K562 (cell line): ENCODE measurements around the gene CNKSR3. TPM values are rescaled to one million over a fixed set of nuclear protein-coding genes. Genes with fewer than 3 reads are reported as not detected.

Source experiments
- ATAC-seq: fragments of 200-7000 bp; cut with Tn5 transposase; 3 replicates; pipeline ENCODE4 v1.9.1; 2020; ENCODE audit warnings: moderate library complexity
- BruUV-seq: library from RNA; stranded (reverse); fragments of 400-500 nt; replicated peaks from 2 replicates; lab custom pipeline; 2021; lab: Mats Ljungman, UMichigan
- CTCF ChIA-PET: fragments of 300-600 bp; formaldehyde crosslinking; extraction: SDS; loops from one replicate; lab custom pipeline; 2021; ENCODE audit warnings: low intra/inter-chr PET ratio; lab: Yijun Ruan, JAX
- POLR2A ChIA-PET: fragments of 300-600, 350-650 bp; sonication (Branson Sonifier 250); formaldehyde crosslinking; extraction: SDS; loops from one replicate; lab custom pipeline; 2021; ENCODE audit warnings: antibody characterized with exemption, inconsistent platforms; lab: Yijun Ruan, JAX
- DNase-seq, 4 experiments: peaks; one replicate each; pipeline versions ENCODE4 v3.0.0 to v3.0.0-alpha.2; 2011 to 2018; ENCODE audit warnings: low spot score in 3 of 4, mixed read lengths in 3 of 4; ENCODE audit errors: extremely low read depth in 1 of 4
- FAIRE-seq: peaks from 2 replicates; lab custom pipeline; 2011; peaks lifted over from hg19 to GRCh38; lab: Jason Lieb, UNC
- H2AFZ ChIP-seq: 2 replicates; pipeline ENCODE4 v1.6.0; 2011; ENCODE audit warnings: low read depth, low read length, control low read depth, inconsistent platforms
- H3K27ac ChIP-seq: fragments of 200-600 bp; 3 replicates; pipeline ENCODE4 v1.8.0; 2011; ENCODE audit warnings: low read depth, mild to moderate bottlenecking, control low read depth, inconsistent platforms, low read length, moderate library complexity, mixed read lengths; ENCODE audit errors: extremely low read depth
- H3K27me3 ChIP-seq, 2 experiments: fragments of 300-600 bp in 1 of 2; 2 replicates in 1 of 2; 3 replicates in 1 of 2; pipeline versions ENCODE4 v1.6.0 to v1.8.0; 2011; ENCODE audit warnings: inconsistent platforms in 2 of 2, low read length in 2 of 2, mild to moderate bottlenecking in 1 of 2, mixed read lengths in 1 of 2, moderate library complexity in 1 of 2; ENCODE audit not compliant: control insufficient read depth in 2 of 2, insufficient read depth in 2 of 2
- H3K36me3 ChIP-seq: fragments of 300-600 bp; 3 replicates; pipeline ENCODE4 v1.8.0; 2011; ENCODE audit warnings: mild to moderate bottlenecking, low read length, inconsistent platforms; ENCODE audit not compliant: control insufficient read depth, insufficient read depth
- H3K4me1 ChIP-seq, 2 experiments: fragments of 200-600 bp in 1 of 2; replicated peaks in 1 of 2; 2 replicates in 1 of 2; 3 replicates in 1 of 2; pipeline versions ENCODE4 v1.5.1 to v1.8.0; 2011; ENCODE audit warnings: inconsistent platforms in 2 of 2, low read length in 2 of 2, mild to moderate bottlenecking in 1 of 2, mixed read lengths in 1 of 2, moderate library complexity in 1 of 2; ENCODE audit not compliant: control insufficient read depth in 2 of 2, insufficient read depth in 2 of 2
- H3K4me2 ChIP-seq: 2 replicates; pipeline ENCODE4 v1.6.1; 2011; ENCODE audit warnings: low read length, control low read depth, inconsistent platforms, mixed read lengths; ENCODE audit not compliant: insufficient read depth
- H3K4me3 ChIP-seq: fragments of 200-600 bp; sonication (generic), shearing (Covaris generic); 2 replicates; pipeline ENCODE4 v1.5.1; 2016; ENCODE audit warnings: control low read depth, inconsistent platforms
- H3K79me2 ChIP-seq: fragments of 200-600 bp; 3 replicates; pipeline ENCODE4 v1.8.0; 2011; ENCODE audit warnings: low read length, inconsistent platforms; ENCODE audit not compliant: control insufficient read depth, insufficient read depth
- H3K9ac ChIP-seq, 2 experiments: 2 replicates each; pipeline versions ENCODE4 v1.6.0 to v1.6.1; 2011; ENCODE audit warnings: low read depth in 2 of 2, low read length in 2 of 2, control low read depth in 1 of 2, inconsistent platforms in 1 of 2, mild to moderate bottlenecking in 1 of 2, mixed read lengths in 1 of 2; ENCODE audit not compliant: insufficient read depth in 1 of 2
- H3K9me1 ChIP-seq: one replicate; pipeline ENCODE4 v1.6.0; 2011; ENCODE audit warnings: inconsistent platforms, mild to moderate bottlenecking, low read length, moderate library complexity; ENCODE audit not compliant: control insufficient read depth, insufficient read depth
- H3K9me3 ChIP-seq: replicated peaks from 2 replicates; pipeline ENCODE4 v1.5.1; 2011; ENCODE audit warnings: low read depth, low read length, inconsistent platforms; ENCODE audit not compliant: control insufficient read depth, insufficient read depth
- H4K20me1 ChIP-seq: replicated peaks from 2 replicates; pipeline ENCODE4 v1.6.1; 2011; ENCODE audit warnings: low read length, inconsistent platforms, mixed read lengths; ENCODE audit not compliant: control insufficient read depth, insufficient read depth
- ELK1 ChIP-seq: sonication (generic); formaldehyde crosslinking; IDR thresholded peaks from 2 replicates; pipeline ENCODE4 v1.8.1; 2022; ENCODE audit warnings: missing genetic modification reagents
- GATAD2B ChIP-seq: fragments of 450-650 bp; IDR thresholded peaks from 2 replicates; pipeline ENCODE4 v1.6.1; 2017; ENCODE audit warnings: mild to moderate bottlenecking, borderline replicate concordance
- GTF3C2 ChIP-seq: IDR thresholded peaks from 3 replicates; pipeline ENCODE4 v1.6.1; 2011; ENCODE audit warnings: borderline replicate concordance, mild to moderate bottlenecking, moderate library complexity; ENCODE audit not compliant: insufficient read length; ENCODE audit errors: extremely low read depth
- ILK ChIP-seq: fragments of 450-650 bp; IDR thresholded peaks from 2 replicates; pipeline ENCODE4 v1.6.1; 2016; ENCODE audit warnings: missing genetic modification characterization, low read depth, mild to moderate bottlenecking, missing compliant biosample characterization, moderate library complexity, borderline replicate concordance
- JUN ChIP-seq, 2 experiments: sonication (generic) in 1 of 2; formaldehyde crosslinking in 1 of 2; IDR thresholded peaks; 2 replicates each; pipeline versions ENCODE4 v1.6.1 to v1.8.0; 2012 to 2022; ENCODE audit warnings: borderline replicate concordance in 2 of 2, mild to moderate bottlenecking in 2 of 2, improper control_type of control experiment in 1 of 2, low read depth in 1 of 2, low read length in 1 of 2, missing genetic modification reagents in 1 of 2
- ZNF274 ChIP-seq: IDR thresholded peaks from 2 replicates; pipeline ENCODE4 v1.6.1; 2011; ENCODE audit warnings: low read depth, mild to moderate bottlenecking, low read length, moderate library complexity, borderline replicate concordance
- WGBS: fragments of 100-300 bp; shearing (Covaris generic); methylation state at CpG from one replicate; pipeline ENCODE4 v1.1.6; 2016; ENCODE audit warnings: low coverage, mixed read lengths; ENCODE audit not compliant: insufficient coverage; ENCODE audit errors: missing lambda C conversion rate; 5-methylcytosine and 5-hydroxymethylcytosine counted together
- in situ Hi-C: fragments of 300-500 bp; cut with MboI; formaldehyde crosslinking; loops from 4 replicates; pipeline ENCODE4 v1.15.0; 2018; ENCODE audit warnings: inconsistent platforms, mixed read lengths
- intact Hi-C: fragments of 100-400 bp; cut with micrococcal nuclease; formaldehyde crosslinking; loops from 2 replicates; pipeline ENCODE4 v1.14.2; 2022
- polyA plus RNA-seq, 8 experiments: library from polyadenylated mRNA; depleted of rRNA in 4 of 8; stranded (reverse) in 5 of 8; unstranded in 3 of 8; fragments of >200 nt; fragmentation: Nextera tagmentation in 2 of 8; fragmentation: Illumina TruSeq in 1 of 8; extraction: Ambion mirVana in 2 of 8; extraction: Trizol in 1 of 8; gene quantifications; 2 replicates each; pipeline versions ENCODE4 v1.2.1 to v1.2.3, GENCODE V29; 2011 to 2014; ENCODE audit warnings: inconsistent platforms in 1 of 8, missing spikeins in 1 of 8
- small RNA-seq: library from RNA; depleted of rRNA; stranded (forward); fragments of <200 nt; gene quantifications from one replicate; pipeline ENCODE3, GENCODE V24; 2014
- total RNA-seq, 7 experiments: library from RNA; depleted of rRNA in 6 of 7; stranded (reverse); fragments of >200 nt in 6 of 7; fragmentation: Illumina TruSeq in 2 of 7; extraction: Trizol in 2 of 7; gene quantifications; 2 replicates each; pipeline versions ENCODE4 v1.2.1 to v1.2.3, GENCODE V29; 2011 to 2021; ENCODE audit warnings: low replicate concordance in 1 of 7

The CNKSR3 gene
- total and polyA plus RNA-seq, 9 of the 15 experiments (the other 6 are each of a cell fraction or from before 2014, with no cell fraction given), result 4.5 to 29.6 (median 9.5) TPM

- no peak for ATAC-seq
- H3K27me3 ChIP-seq, result peaks cover 5 to 14% of the 10 kb centered on the region in 2 experiments; a peak in 3 of 5 replicates
- in situ Hi-C loops (no loop called here), intact Hi-C loops (no loop called here)
- no peak overlapping the region for H3K4me2 ChIP-seq
- no peak overlapping the region for H3K27ac ChIP-seq
- H3K9ac ChIP-seq, result no peak overlapping the region
- H3K4me1 ChIP-seq, result no peaks in the 10 kb centered on the region; a peak in 1 of 5 replicates
- no peak for DNase-seq
- no peaks in the 10 kb centered on the region for H3K36me3 ChIP-seq
- no peaks in the 10 kb centered on the region for H3K79me2 ChIP-seq
- H3K9me1 ChIP-seq, result no peaks in the 10 kb centered on the region
- WGBS, result 2% methylated on average over 4 of the region's 4 CpGs
- no peak overlapping the region for H2AFZ ChIP-seq
- H3K9me3 ChIP-seq, result no peaks in the 10 kb centered on the region
- CTCF ChIA-PET, result no interaction called here
- no peak for FAIRE-seq
- TF ChIP-seq ELK1, result no peak
- TF ChIP-seq ZNF274, result no peak
- TF ChIP-seq GTF3C2, result no peak
- TF ChIP-seq ILK (tag), result no peak
- TF ChIP-seq JUN (IDR thresholded peaks at IDR 0.05; ENCODE audit: borderline replicate concordance, low read depth, low read length), result no peak
- TF ChIP-seq JUN (CRISPR knock-in tag; IDR thresholded peaks at IDR 0.05; ENCODE audit: borderline replicate concordance), result no peak
- no peak for TF ChIP-seq GATAD2B
- POLR2A ChIA-PET, result no interaction called here
- H3K4me3 ChIP-seq, result no peak overlapping the region
- H4K20me1 ChIP-seq, result no peaks in the 10 kb centered on the region
- BruUV-seq, result no TSS peak
Observed at GRCh38 chr6:154341336-154341735, 169.1 kb downstream of the CNKSR3 start.

Small RNA genes within 50 kb of the gene (small RNA-seq; reads per million reads assigned to genes)
- gene AL357075.2, result not detected

Other genes starting within 250 kb of the CNKSR3 start
- not detected in 2 replicates for gene IPCEF1, start 153.9 kb downstream of the CNKSR3 start, total RNA-seq (2014; rRNA removed)
- gene IPCEF1, start 153.9 kb downstream of the CNKSR3 start, total RNA-seq (2014; rRNA removed; fragmentation: Illumina TruSeq; extraction: Trizol), result not detected in 2 replicates
- 0.14 TPM in 1 of 2 replicates, not detected in the other for gene IPCEF1, start 153.9 kb downstream of the CNKSR3 start, total RNA-seq (2015; rRNA removed; fragmentation: Illumina TruSeq; extraction: Trizol)
- gene IPCEF1, start 153.9 kb downstream of the CNKSR3 start, total RNA-seq (2021), result 0.02 and 0.18 TPM in 2 replicates
- gene IPCEF1, start 153.9 kb downstream of the CNKSR3 start, polyA plus RNA-seq (2011; rRNA removed), result not detected in 2 replicates
- not detected in 2 replicates for gene IPCEF1, start 153.9 kb downstream of the CNKSR3 start, polyA plus RNA-seq (2014; fragmentation: Illumina TruSeq; extraction: Trizol)
- gene IPCEF1, start 153.9 kb downstream of the CNKSR3 start, polyA plus RNA-seq (2014; fragmentation: Nextera tagmentation; extraction: Ambion mirVana), result not detected
- not detected in 2 replicates for gene IPCEF1, start 153.9 kb downstream of the CNKSR3 start, polyA plus RNA-seq (2014; rRNA removed)
- 20.3 and 25.3 TPM in 2 replicates for gene SCAF8, start 222.7 kb upstream of the CNKSR3 start, total RNA-seq (2014; rRNA removed)
- gene SCAF8, start 222.7 kb upstream of the CNKSR3 start, total RNA-seq (2014; rRNA removed; fragmentation: Illumina TruSeq; extraction: Trizol), result 35.7 and 41.5 TPM in 2 replicates
- gene SCAF8, start 222.7 kb upstream of the CNKSR3 start, total RNA-seq (2015; rRNA removed; fragmentation: Illumina TruSeq; extraction: Trizol), result 37.0 and 38.5 TPM in 2 replicates
- gene SCAF8, start 222.7 kb upstream of the CNKSR3 start, total RNA-seq (2021), result 38.6 and 46.6 TPM in 2 replicates
- gene SCAF8, start 222.7 kb upstream of the CNKSR3 start, polyA plus RNA-seq (2011; rRNA removed), result 22.0 and 23.2 TPM in 2 replicates
- 36.0 and 41.1 TPM in 2 replicates for gene SCAF8, start 222.7 kb upstream of the CNKSR3 start, polyA plus RNA-seq (2014; fragmentation: Illumina TruSeq; extraction: Trizol)
- gene SCAF8, start 222.7 kb upstream of the CNKSR3 start, polyA plus RNA-seq (2014; fragmentation: Nextera tagmentation; extraction: Ambion mirVana), result 10 to 100 TPM; 10.5 to 11.8 TPM
- gene SCAF8, start 222.7 kb upstream of the CNKSR3 start, polyA plus RNA-seq (2014; rRNA removed), result 18.5 and 19.4 TPM in 2 replicates